ENCODE results near the gene CCR6.
"Not testable (repeated sequence)": the region's sequence is repeated elsewhere in the genome, so short reads cannot be mapped to it uniquely, and the experiment has no call there.

Gene CCR6

DNA sequence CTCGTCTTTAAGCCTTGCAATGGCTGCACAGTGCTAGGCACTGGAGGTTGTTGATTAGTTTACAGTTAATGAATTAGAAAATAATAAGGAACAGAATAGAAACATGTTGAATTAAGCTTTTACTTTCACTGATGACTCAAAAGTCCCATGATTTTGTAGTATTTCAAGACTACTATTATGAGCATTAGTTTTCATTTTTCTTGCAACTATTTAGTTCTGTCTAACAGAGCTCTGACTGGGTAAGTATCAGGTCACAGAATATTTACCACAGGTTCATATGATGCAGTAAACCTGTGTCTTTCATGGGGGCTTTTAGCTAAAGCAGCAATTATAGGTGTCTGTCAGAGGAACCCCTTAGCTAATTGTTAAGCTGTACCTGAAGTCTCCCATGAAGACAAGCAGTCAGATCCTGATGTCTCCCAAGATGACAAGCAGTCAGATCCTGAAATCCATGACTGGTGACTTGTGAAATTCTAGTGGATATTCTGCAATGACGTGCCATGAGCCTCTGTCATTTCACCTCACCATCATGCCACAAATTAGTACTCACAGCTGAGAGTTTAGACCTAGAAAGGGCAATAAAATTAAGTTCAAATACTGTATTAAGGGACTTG lies 43.1 kb downstream of the CCR6 start:
- no peak for DNase-seq (ENCODE audit: low read depth in 2 of 3, low spot score in 1 of 3)

DNA sequence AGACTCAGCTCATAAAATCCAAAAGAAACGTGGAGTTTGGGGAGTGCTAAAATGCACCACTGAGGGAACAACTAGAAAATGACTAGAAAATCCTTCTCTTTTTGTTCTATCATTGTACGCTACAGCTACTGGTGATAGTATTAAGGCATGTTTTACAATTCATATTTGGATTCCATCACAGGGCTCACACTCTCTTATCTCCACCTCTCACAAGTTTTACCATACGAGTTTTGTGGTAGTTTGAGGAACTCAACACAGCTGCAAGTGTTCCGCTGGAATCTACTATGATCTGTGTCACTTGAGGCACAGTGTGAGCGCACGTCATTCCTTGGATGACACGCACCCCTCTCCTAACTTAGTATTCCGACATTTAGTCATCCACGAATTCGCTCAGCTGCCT lies 44.8 kb downstream of the CCR6 start:
- not testable (repeated sequence) for DNase-seq (ENCODE audit: low read depth in 2 of 3, low spot score in 1 of 3)

DNA sequence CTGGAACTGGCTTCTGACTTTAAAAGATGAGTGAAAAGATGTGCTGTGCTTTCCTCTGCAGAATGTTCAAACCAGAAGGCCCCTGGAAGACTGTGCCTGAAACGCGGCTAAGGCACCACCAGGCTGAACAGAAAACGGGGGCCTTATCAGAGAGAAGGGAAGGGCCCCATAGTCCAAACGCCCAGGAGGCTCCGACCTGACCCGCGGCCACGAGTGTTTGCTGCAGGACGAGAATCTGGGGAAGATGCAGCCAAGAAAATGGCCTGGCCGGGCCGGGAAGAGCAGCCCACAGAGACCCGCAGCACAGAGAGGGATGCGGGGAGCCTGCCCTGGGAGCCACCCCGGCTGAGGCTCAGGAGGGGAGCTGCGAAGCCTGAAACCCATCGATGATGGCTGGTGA lies 45.4 kb downstream of the CCR6 start:
- DNase-seq (ENCODE audit: low read depth in 2 of 3, low spot score in 1 of 3), result not testable (repeated sequence)

DNA sequence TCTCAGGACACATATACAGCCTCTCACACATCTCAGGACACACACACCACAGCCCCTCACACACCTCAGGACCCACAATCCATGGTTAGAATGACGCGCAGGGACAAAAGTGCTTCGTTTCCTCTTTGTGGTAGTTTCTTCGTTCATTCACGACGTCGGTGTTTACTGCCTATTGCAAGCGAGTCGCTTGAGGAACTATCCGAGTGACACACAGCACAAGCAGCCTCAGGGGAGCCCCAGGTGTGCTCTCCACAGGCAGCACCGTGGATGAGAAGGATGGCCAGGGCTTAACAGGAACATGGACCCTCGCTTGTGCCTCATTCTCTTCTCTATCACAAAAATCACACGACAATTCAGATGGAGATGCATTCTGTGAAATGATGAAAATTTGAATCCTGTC lies 47.0 kb downstream of the CCR6 start:
- DNase-seq (ENCODE audit: low read depth in 2 of 3, low spot score in 1 of 3), result not testable (repeated sequence)

DNA sequence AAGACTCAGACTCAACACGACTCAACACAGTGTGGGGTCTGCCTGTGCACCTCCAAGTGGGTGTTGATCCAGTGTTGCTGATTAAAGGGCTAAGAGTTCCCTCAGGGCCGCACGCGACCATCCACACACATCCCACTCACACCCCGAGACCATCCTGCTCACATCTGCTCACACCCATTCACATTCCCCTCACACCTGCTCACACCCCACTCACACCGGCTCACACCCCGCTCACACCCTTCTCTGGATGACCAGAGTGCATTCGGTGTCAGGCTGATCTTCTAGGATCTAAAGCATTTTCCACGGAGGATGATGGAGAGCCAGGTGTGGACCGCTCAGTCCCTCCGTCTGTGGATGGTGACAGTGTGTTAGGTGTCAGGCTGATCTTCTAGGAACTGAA lies 48.4 kb downstream of the CCR6 start:
- not testable (repeated sequence) for DNase-seq (ENCODE audit: low read depth in 2 of 3, low spot score in 1 of 3)

DNA sequence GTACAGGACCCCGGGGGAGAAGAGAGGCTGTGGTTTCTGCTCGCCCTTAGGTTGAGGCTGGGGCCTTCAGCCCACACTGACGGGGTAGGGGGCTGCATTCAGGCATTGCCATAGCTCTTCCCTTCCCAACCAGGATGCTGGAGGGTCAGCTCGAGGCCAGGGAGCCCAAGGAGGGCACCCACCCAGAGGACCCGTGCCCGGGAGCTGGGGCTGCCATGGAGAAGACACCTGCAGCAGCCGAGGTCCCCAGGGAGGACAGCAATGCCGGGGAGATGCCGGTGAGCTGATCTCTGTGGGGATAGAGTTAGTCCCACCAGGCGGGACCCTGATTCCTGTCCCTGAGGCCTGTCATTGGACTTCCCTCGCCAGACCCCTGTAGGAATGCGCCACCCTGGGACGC lies 49.1 kb downstream of the CCR6 start:
- not testable (repeated sequence) for DNase-seq (ENCODE audit: low read depth in 2 of 3, low spot score in 1 of 3)

DNA sequence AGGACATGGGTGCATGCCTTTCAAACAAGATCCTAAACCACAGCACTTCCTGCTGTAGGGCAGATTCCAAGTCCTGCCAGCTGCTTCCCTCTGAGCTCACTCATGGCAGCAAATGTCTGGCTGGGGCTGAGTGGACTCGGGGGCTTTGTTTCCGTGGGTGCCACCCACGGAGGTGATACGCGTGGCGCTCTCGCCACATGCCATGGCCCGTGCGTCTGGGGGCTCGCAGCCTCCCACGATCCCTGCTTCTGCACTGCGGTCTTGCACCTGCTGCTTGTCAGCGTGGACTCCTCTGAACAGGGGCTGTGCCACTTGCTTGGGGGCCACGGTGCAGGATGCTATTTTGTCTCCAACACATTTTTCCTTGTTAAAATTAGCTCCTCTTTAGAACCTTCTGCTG lies 54.4 kb downstream of the CCR6 start:
- DNase-seq (ENCODE audit: low read depth in 2 of 3, low spot score in 1 of 3), result not testable (repeated sequence)

DNA sequence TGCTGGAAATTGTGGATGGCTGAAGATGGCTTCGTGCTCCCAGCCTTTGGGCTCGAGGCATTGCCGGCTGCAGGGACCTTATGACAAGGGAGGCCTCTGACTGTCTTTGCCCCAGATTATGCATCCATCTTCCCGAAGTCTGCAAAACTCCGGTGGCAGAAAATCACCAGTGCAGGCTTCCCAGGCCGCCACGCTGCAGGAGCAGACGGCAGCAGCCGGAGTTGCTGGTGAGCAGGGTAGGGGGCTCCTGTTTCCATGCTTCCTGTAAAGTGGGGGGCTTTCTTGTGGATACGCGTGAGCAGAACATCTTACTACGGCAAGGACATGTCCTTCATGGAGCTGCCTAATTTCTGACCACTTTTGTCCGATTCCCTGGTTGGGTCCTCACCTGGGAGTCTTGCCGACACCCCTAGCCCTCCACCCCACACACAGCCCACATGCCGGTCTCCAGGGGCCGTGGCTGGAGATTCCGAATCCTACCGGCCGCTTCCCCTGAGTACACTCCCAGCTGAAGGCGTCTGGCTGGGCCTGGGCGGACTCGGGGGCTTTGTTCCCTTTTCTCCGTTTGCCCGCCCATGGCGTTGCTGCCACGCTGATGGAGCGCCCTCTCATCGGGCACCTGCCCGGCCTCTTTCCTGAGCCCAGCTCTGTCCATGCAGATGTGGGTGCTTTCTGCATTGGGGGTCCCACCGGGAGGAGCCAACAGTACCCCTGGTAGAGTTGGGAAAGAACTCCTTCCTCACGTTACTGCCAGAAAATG lies 56.2 kb downstream of the CCR6 start:
- not testable (repeated sequence) for DNase-seq (ENCODE audit: low read depth in 2 of 3, low spot score in 1 of 3)

DNA sequence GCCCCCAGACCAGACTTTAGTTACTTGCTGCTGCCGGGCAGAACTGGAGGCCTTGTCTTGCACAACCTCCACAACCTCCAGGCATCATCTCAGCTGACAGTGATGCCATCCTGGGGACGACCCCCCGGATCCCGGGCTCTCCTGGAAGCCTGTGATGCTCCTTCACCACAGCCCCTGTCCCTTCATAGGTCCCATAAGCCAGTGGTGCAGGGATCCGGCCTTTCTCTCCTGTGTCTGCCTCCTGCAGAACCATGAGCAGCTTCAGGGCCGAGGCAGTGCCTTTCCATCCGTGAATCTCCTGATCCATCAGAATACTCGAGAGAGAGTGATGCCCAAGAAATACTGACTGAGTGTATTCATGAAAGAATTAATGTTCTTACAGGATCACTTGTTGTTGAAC lies 57.2 kb downstream of the CCR6 start:
- not testable (repeated sequence) for DNase-seq (ENCODE audit: low read depth in 2 of 3, low spot score in 1 of 3)

DNA sequence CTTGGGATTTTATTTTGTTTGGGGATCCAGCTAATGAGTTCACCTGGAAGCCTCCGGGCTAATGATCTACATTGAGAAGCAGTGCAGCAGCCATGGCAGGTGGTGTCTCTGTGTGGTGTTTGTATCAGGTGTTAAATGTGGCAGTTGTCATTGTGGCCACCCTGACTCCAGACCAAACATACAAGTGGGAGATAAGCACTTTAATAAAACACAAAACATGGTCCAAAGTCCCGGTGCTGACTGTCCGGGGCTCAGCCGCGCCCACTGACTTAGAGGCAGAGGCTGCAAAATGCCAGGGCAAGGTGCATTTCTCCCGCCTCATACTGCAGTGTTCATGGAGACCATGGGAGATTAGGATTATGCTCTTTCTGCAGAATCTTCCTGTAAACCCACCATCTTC lies 58.5 kb downstream of the CCR6 start:
- not testable (repeated sequence) for DNase-seq (ENCODE audit: low read depth in 2 of 3, low spot score in 1 of 3)

DNA sequence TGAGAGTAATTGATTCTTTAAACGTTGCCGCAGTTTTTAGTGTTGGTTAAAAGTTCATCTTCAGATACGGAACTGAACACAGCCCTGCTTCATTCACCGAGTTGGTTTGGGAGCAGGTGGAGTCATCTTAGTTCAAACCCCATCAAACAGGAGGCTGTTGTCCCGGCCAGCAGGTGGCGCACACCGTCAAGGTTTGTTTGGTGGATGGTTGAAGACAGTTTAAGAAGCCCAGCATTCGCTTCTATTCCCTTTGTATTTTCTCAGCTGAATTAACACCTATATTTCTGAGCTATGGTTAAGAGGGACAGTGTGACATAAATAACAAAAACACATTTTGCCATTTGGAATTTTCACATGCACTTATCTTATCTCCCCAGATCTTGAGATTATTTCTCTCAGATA lies 60.0 kb downstream of the CCR6 start:
- not testable (repeated sequence) for DNase-seq (ENCODE audit: low read depth in 2 of 3, low spot score in 1 of 3)

DNA sequence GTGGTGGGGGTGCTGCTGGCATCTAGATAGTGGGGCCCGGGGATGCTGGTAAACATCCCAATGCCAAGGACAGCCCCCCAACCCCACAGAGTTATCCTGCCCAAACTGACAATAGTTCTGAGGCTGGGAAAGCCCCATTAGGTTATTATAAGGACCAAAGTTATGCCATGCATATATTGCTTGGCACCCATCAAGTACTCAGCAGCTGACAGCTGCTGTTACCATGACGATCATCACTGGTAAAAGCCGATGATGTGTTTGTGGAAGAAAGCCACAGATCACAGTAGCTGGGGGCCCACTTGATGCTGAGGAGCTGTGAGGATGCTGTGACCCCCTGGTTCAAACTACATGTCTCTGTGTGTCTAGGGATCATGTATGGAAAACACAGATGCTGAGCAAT lies 62.2 kb downstream of the CCR6 start:
- not testable (repeated sequence) for DNase-seq (ENCODE audit: low read depth in 2 of 3, low spot score in 1 of 3)

DNA sequence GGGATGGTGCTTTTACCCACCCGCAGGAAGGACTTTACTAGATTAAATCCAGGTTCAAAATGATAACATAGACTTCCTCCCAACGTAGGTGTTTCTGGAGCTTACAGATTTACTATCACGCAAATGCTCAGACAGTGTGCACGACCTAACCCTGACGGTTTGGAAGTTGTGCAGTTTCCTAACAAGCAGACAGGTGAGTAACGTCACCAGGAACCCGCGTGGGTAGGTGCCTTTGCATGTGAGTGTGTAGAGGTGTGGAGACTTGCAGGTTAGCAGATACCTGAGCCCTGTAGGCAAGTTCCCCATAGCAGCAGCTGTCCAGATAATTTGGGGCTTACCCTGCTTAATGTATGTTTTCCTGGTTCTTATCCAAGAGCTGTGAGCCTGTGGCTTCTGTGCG lies 64.4 kb downstream of the CCR6 start:
- DNase-seq (ENCODE audit: low read depth in 2 of 3, low spot score in 1 of 3), result not testable (repeated sequence)

Data from stimulated activated CD4-positive, alpha-beta T cell treated with anti-CD3 and anti-CD28 coated beads, Interleukin-12 subunit alpha, Interleukin-12 subunit beta, amount 100 ng/mL, for 48 hours (primary cell).